HepG2 (cell line): Measurements from ENCODE around the gene CCDC33. TPM values are rescaled to one million over a fixed set of nuclear protein-coding genes. Genes with fewer than 3 reads are reported as not detected.

Source experiments
- FOSL1 ChIP-seq: sonication (generic); formaldehyde crosslinking; IDR thresholded peaks from 2 replicates; pipeline ENCODE4 v1.9.0; 2021; ENCODE audit warnings: missing genetic modification reagents, borderline replicate concordance
- FOSL2 ChIP-seq: sonication (generic); formaldehyde crosslinking; IDR thresholded peaks from 2 replicates; pipeline ENCODE4 v1.4.0; 2020; ENCODE audit warnings: missing genetic modification reagents
- JUNB ChIP-seq: sonication (generic); formaldehyde crosslinking; IDR thresholded peaks from 2 replicates; pipeline ENCODE4 v1.8.0; 2022; ENCODE audit warnings: missing genetic modification reagents, mild to moderate bottlenecking, borderline replicate concordance
- MBD4 ChIP-seq: IDR thresholded peaks from 2 replicates; pipeline ENCODE4 v1.6.1; 2012; ENCODE audit warnings: low read length, inconsistent platforms, borderline replicate concordance
- MTA3 ChIP-seq: sonication (generic); formaldehyde crosslinking; IDR thresholded peaks from 2 replicates; pipeline ENCODE4 v1.4.0; 2020; ENCODE audit warnings: missing genetic modification reagents
- NR2F1 ChIP-seq, 2 experiments: fragments of 450-650 bp in 1 of 2; formaldehyde crosslinking in 1 of 2; IDR thresholded peaks; 2 replicates each; pipeline versions ENCODE4 v1.5.0 to v1.6.1; 2016 to 2020; ENCODE audit warnings: mild to moderate bottlenecking in 1 of 2, missing compliant biosample characterization in 1 of 2, missing genetic modification reagents in 1 of 2, moderate library complexity in 1 of 2
- PCBP2 ChIP-seq: fragments of 200-400 bp; formaldehyde crosslinking; optimal IDR thresholded peaks from 2 replicates; pipeline ENCODE3; 2018; ENCODE audit warnings: low read length, low read depth; ENCODE audit not compliant: poor library complexity, severe bottlenecking
- POLR2AphosphoS5 ChIP-seq: IDR thresholded peaks from 2 replicates; pipeline ENCODE4 v1.6.1; 2012; ENCODE audit warnings: low read depth, low read length
- SIN3B ChIP-seq: fragments of 150-350 bp; IDR thresholded peaks from 2 replicates; pipeline ENCODE4 v1.6.1; 2014; ENCODE audit warnings: low read length
- SRSF9 ChIP-seq: fragments of 200-400 bp; formaldehyde crosslinking; IDR thresholded peaks from 2 replicates; pipeline ENCODE4 v1.6.1; 2018; ENCODE audit warnings: borderline replicate concordance, mild to moderate bottlenecking, low read depth, low read length; ENCODE audit not compliant: insufficient read depth, poor library complexity, severe bottlenecking
- TARDBP ChIP-seq: sonication (generic); formaldehyde crosslinking; IDR thresholded peaks from 2 replicates; pipeline ENCODE4 v1.8.0; 2022; ENCODE audit warnings: mild to moderate bottlenecking, missing genetic modification reagents
- ZFP62 ChIP-seq: sonication (generic); formaldehyde crosslinking; IDR thresholded peaks from 2 replicates; pipeline ENCODE4 v1.4.0; 2020; ENCODE audit warnings: missing genetic modification reagents
- ZMAT3 ChIP-seq: sonication (generic); formaldehyde crosslinking; conservative IDR thresholded peaks from 2 replicates; pipeline ENCODE4 v1.7.0; 2021; ENCODE audit warnings: missing genetic modification reagents
- ZNF160 ChIP-seq: sonication (generic); formaldehyde crosslinking; IDR thresholded peaks from 2 replicates; pipeline ENCODE4 v1.8.0; 2022; ENCODE audit warnings: mild to moderate bottlenecking, inconsistent platforms, missing genetic modification reagents
- ZNF230 ChIP-seq: sonication (generic); formaldehyde crosslinking; IDR thresholded peaks from 2 replicates; pipeline ENCODE4 v1.4.0; 2020; ENCODE audit warnings: mild to moderate bottlenecking, missing genetic modification reagents
- ZNF569 ChIP-seq: sonication (generic); formaldehyde crosslinking; IDR thresholded peaks from 2 replicates; pipeline ENCODE4 v1.5.0; 2020; ENCODE audit warnings: mild to moderate bottlenecking, missing genetic modification reagents, moderate library complexity, borderline replicate concordance
- ZNF614 ChIP-seq: IDR thresholded peaks from 2 replicates; pipeline ENCODE4 v1.6.1; 2018; ENCODE audit warnings: missing biosample characterization, missing genetic modification reagents, inconsistent platforms, borderline replicate concordance
- ZNF652 ChIP-seq: IDR thresholded peaks from 2 replicates; pipeline ENCODE4 v1.6.1; 2016; ENCODE audit warnings: low read depth, borderline replicate concordance
- polyA plus RNA-seq, 8 experiments: library from polyadenylated mRNA; depleted of rRNA in 3 of 8; stranded (reverse) in 7 of 8; unstranded in 1 of 8; fragments of >200 nt; fragmentation: Illumina TruSeq in 4 of 8; extraction: Trizol in 4 of 8; gene quantifications; 2 replicates each; pipeline versions ENCODE4 v1.2.1 to v1.2.3, GENCODE V29; 2011 to 2016; ENCODE audit warnings: low read depth in 4 of 8, missing spikeins in 1 of 8, mixed read lengths in 1 of 8; ENCODE audit not compliant: insufficient read depth in 1 of 8
- total RNA-seq, 5 experiments: library from RNA; depleted of rRNA; stranded (reverse); fragments of >200 nt; fragmentation: Illumina TruSeq; extraction: Trizol; gene quantifications; 2 replicates each; pipeline ENCODE4 v1.2.3, GENCODE V29; 2016; ENCODE audit warnings: low read depth in 1 of 5
- TF ChIP-seq, protein P1 (sequence below): fragments of 450-650 bp; IDR thresholded peaks from 2 replicates; pipeline ENCODE4 v1.6.1; 2017; ENCODE audit warnings: mild to moderate bottlenecking
- TF ChIP-seq, protein P2 (sequence below): sonication (generic); formaldehyde crosslinking; IDR thresholded peaks from 2 replicates; pipeline ENCODE4 v1.8.0; 2022; ENCODE audit warnings: low read depth, missing genetic modification reagents
- TF ChIP-seq, protein P3 (sequence below): sonication (generic); formaldehyde crosslinking; IDR thresholded peaks from 2 replicates; pipeline ENCODE4 v1.4.0; 2020; ENCODE audit warnings: low read depth, mild to moderate bottlenecking, missing genetic modification reagents
- TF ChIP-seq, protein P4 (sequence below): sonication (generic); formaldehyde crosslinking; conservative IDR thresholded peaks from 2 replicates; pipeline ENCODE4 v1.8.0; 2022; ENCODE audit warnings: missing genetic modification reagents

The CCDC33 gene
- total and polyA plus RNA-seq, 2 of the 13 experiments (the other 11 are each of a cell fraction or from before 2014, with no cell fraction given): 0.30 TPM; not detected in 1

DNA sequence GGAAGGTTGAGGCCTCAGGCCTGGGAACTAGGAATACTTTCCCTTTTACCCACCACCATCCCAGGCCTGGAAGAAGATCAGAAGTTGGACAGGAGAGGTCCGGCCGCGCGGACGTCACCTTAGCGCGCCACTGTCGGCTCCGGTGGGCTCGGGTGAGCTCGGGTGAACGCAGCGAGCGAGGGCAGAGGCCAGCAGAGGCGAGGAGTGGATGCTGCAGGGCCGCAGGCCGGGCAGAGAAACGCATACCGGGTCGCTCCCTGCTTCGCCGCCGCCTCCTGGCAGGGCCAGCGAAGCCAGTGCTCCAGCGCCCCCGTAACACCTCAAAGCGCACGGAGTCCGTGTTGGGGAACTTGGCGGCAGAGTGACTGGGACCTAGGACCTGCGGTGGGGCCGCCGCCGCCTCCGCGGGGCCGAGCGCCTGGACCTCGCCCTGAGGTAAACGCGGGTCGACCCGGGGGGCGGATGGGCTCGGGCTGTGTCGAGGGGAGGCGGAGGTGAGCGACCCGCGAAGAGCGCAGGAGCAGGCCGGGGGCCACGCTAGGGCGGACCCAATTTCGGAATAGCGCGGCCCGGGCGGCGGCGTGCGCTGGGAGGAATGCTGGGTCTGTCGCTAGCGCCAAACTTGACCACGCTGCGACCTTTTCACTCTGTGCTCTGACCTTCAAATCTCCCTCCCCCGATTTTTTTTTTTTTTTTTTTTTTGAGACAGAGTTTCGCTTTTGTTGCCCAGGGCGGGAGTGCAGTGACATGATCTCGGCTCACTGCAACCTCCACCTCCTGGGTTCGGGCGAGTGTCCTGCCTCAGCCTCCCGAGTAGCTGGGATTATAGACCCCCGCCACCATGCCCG lies 129.7 kb downstream of the CCDC33 start (continued):
- TF ChIP-seq, protein P1, sequence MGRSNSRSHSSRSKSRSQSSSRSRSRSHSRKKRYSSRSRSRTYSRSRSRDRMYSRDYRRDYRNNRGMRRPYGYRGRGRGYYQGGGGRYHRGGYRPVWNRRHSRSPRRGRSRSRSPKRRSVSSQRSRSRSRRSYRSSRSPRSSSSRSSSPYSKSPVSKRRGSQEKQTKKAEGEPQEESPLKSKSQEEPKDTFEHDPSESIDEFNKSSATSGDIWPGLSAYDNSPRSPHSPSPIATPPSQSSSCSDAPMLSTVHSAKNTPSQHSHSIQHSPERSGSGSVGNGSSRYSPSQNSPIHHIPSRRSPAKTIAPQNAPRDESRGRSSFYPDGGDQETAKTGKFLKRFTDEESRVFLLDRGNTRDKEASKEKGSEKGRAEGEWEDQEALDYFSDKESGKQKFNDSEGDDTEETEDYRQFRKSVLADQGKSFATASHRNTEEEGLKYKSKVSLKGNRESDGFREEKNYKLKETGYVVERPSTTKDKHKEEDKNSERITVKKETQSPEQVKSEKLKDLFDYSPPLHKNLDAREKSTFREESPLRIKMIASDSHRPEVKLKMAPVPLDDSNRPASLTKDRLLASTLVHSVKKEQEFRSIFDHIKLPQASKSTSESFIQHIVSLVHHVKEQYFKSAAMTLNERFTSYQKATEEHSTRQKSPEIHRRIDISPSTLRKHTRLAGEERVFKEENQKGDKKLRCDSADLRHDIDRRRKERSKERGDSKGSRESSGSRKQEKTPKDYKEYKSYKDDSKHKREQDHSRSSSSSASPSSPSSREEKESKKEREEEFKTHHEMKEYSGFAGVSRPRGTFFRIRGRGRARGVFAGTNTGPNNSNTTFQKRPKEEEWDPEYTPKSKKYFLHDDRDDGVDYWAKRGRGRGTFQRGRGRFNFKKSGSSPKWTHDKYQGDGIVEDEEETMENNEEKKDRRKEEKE: no peak
- TF ChIP-seq ZNF652 (CRISPR knock-in tag) (no peak), ZNF614 (CRISPR knock-in tag) (peak; percentile 27; the same call in 1 of the 2 replicates), SIN3B (no peak), SRSF9 (no peak), MTA3 (CRISPR knock-in tag) (no peak), ZFP62 (CRISPR knock-in tag) (no peak), POLR2AphosphoS5 (no peak), JUNB (CRISPR knock-in tag) (no peak), TARDBP (peak; percentile 36; the same call in 1 of the 2 replicates), ZMAT3 (CRISPR knock-in tag) (0 out of 2 replicates have a peak, but pooled peaks have one; percentile 21), ZNF160 (CRISPR knock-in tag) (no peak), PCBP2 (no peak), NR2F1 (CRISPR knock-in tag; IDR thresholded peaks at IDR 0.05) (peak in 1 of 2 experiments; percentile 4; a peak in 1 of 4 replicates), ZNF569 (CRISPR knock-in tag) (no peak), MBD4 (no peak), FOSL2 (CRISPR knock-in tag) (no peak), FOSL1 (CRISPR knock-in tag) (no peak), ZNF230 (peak; percentile 30; the same call in 1 of the 2 replicates)
- TF ChIP-seq, protein P2, sequence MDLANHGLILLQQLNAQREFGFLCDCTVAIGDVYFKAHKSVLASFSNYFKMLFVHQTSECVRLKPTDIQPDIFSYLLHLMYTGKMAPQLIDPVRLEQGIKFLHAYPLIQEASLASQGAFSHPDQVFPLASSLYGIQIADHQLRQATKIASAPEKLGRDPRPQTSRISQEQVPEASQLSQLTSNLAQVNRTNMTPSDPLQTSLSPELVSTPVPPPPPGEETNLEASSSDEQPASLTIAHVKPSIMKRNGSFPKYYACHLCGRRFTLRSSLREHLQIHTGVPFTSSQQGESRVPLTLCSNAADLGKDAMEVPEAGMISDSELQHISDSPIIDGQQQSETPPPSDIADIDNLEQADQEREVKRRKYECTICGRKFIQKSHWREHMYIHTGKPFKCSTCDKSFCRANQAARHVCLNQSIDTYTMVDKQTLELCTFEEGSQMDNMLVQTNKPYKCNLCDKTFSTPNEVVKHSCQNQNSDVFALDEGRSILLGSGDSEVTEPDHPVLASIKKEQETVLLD (CRISPR knock-in tag): no peak
- TF ChIP-seq, protein P3, sequence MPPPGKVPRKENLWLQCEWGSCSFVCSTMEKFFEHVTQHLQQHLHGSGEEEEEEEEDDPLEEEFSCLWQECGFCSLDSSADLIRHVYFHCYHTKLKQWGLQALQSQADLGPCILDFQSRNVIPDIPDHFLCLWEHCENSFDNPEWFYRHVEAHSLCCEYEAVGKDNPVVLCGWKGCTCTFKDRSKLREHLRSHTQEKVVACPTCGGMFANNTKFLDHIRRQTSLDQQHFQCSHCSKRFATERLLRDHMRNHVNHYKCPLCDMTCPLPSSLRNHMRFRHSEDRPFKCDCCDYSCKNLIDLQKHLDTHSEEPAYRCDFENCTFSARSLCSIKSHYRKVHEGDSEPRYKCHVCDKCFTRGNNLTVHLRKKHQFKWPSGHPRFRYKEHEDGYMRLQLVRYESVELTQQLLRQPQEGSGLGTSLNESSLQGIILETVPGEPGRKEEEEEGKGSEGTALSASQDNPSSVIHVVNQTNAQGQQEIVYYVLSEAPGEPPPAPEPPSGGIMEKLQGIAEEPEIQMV (CRISPR knock-in tag): no peak; the same call in 1 of the 2 replicates
- TF ChIP-seq, protein P4, sequence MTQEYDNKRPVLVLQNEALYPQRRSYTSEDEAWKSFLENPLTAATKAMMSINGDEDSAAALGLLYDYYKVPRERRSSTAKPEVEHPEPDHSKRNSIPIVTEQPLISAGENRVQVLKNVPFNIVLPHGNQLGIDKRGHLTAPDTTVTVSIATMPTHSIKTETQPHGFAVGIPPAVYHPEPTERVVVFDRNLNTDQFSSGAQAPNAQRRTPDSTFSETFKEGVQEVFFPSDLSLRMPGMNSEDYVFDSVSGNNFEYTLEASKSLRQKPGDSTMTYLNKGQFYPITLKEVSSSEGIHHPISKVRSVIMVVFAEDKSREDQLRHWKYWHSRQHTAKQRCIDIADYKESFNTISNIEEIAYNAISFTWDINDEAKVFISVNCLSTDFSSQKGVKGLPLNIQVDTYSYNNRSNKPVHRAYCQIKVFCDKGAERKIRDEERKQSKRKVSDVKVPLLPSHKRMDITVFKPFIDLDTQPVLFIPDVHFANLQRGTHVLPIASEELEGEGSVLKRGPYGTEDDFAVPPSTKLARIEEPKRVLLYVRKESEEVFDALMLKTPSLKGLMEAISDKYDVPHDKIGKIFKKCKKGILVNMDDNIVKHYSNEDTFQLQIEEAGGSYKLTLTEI (CRISPR knock-in tag): no peak
